Activated gamma-delta T cell treated with anti-CD3 and anti-CD28 coated beads, Interleukin-2, amount 50 U/mL, for 16 hours (primary cell): ENCODE measurements around the gene CCDC39.

Experiments used
- DNase-seq: peaks from one replicate; pipeline ENCODE4 v3.0.0-alpha.2; 2020; ENCODE audit warnings: low read depth

The CCDC39 gene

DNA sequence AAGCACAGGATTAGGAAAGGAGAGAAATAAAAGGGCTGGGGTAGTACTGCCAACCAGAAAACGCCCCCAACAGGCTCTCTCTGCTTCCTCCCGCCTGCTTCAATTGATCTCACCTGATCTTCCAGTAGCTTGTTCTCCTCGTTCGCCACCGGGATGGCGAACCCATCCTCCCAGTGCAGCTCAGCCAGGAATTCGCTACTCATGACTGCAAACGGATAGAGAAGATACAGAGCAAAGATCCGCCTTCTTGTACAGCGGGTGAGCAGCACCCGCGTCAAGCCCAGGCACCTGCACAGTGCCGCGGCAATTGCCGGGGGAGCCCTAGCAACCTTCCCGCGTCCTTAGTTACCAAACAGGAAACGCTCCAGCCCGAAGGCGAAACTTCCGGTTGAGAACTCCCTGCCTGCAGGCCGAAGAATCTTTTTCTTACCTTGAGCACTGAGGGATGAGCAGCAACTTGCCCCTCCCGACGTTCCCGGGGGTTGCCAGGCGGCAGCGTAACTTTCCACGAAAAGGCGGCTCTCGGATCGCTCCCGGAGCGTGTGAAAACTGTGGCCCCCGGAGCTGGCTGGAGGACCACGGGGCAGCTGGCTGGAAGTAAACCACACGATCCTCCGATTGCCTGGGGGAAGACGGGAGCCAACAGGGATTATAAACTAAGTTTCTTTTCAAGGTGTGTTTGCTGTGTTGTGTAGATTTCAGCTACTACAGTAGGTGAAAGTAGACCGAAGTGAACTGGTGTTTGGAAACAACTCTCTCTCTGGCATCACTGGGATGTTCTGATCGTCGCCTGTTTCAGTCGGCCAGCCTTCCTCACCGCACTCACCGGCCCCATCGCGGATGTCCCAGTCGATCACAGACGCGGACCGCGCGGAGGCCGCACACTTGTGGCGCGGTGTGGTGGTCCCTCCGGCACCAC lies at the start of gene CCDC39:
CCDC39 (minus strand) TSS at position 312 of the 919 bp plus-strand sequence; CDS start at position 203, 109 bp downstream.
- peak; percentile 9 for DNase-seq

DNA sequence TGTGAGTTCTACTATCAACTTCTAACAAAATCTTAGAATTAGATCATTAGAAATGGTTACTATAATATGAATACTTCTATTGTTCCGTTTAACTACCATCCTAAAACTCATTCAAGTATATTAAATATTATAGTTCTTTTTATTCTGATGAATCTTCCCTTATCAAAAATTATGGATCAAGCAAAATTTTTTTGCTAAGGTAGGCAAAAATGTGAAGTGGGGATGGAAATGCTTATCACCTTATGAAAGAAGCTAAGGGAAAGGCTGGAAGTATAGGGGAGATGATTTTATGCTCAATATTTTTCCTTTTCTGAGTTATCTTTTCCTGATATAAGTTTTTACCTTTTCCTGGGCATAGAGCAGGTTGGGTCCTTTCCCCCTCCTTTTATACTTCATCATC lies 40.7 kb upstream of the CCDC39 start:
- no peak for DNase-seq

DNA sequence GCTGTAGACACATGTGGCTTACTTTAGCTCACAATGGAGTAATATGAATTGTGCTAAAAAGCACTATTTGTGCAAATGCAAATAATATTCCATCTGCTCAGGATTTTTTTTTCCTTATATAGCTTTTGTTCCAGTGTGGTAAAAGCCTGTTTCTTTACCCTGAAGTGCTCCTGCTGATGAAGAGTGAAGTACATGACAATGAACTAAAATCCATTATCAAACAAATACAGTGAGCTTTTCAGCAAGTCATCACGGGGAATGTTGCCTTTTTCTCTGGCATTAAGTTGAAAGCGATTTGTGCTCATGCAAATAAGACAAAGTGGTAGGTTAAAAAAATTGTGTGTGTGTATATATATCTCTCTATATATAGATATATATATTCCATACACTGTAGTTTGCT lies 28.6 kb upstream of the CCDC39 start:
- no peak for DNase-seq

DNA sequence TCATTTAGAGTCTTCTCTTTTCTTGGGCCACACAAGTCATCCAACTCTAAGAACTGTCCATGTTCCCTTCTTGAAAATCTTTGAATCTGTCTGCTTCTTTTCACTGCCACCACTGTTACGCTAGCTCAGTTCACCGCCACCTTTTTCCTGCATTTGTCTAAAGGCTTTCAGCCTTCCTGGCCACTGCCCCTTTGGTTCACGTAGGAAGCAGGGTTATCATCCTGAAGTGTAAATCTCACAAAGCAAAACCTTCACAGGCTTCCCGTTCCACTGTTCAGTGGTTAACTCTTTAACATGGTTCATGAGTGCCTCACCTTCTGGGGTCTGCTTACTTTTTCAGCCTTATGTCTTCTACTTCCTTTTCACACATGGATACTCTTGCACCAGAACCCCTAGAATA lies 26.3 kb upstream of the CCDC39 start:
- no peak for DNase-seq

DNA sequence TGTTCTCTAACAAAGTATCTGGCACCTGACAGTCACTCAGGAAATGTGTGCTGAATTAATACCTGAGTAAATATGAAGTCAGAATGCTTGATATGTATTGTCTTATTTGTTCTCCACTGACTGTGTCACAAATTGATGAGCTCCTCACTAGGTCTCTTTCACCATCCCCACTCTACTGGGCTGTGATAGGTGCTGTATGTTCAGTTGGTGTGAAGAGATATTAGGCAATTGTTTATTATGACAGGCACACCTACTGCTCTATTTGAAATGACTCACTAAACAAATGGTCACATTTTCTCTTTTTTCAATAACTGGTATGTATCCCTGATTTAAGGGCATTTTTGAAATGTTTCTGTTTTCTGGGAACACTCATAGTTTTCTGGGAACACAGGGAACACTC lies 25.2 kb upstream of the CCDC39 start:
- DNase-seq = no peak

DNA sequence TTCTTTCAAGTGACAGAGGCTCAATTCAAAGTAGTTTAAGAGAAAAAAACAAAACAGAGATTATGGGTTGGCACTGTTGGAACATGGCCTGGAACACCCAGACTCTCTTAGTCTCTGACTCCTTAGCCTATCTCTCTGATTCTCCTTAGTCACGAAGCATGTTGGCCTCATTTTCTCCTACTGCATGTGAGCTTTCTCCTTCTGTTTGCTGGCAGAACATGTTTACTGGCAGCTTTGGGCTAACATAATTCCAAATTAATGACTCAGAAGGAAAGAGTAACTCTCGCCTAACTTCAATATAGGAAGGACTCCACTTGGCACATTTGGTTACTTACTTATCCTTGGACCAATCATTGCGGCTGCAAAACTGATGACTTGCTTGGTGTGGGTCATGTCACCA lies 21.7 kb upstream of the CCDC39 start:
- no peak for DNase-seq

DNA sequence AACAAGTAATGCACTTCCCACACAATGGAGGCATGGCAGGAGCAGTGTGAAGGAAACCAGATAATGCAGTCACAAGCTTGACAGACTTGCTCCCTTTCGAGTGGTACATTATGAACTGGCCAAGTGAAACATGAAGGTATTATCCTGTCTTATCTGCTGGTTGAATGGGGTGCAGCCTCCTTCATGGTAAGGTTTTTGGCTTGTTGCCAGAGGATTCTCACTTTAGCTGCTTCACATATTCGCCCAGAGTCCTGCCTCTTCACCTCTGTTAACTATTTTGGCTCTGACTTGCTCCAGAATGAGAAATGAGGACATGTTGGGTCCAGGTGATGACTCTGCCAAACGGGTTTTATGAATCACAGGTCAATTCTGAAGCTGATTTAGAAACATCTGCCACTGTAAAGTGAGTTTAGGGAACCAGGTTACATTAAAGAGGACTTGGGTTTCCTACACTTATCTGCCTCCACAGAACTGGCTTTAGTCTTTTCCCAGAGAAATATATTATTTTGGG lies 19.5 kb upstream of the CCDC39 start:
- no peak for DNase-seq

DNA sequence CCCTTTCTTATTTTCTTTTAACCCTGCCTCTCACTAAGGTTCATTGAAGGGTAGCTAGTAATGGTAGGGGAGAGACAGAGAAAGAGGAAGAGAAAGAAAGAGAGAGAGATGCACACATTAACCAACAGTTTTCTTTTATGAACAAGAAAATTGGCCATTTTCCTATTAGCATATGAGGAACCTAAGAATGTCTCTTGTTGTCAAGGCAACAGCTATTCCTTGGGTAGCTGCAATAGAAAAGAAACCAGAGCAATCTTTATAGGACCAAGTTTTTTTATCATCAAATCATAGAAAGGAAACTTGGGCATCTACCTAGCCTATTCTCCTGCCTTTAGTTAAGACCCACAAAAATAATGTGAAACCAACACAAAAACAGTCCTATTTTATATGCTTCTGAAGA lies 15.0 kb upstream of the CCDC39 start:
- DNase-seq = no peak

DNA sequence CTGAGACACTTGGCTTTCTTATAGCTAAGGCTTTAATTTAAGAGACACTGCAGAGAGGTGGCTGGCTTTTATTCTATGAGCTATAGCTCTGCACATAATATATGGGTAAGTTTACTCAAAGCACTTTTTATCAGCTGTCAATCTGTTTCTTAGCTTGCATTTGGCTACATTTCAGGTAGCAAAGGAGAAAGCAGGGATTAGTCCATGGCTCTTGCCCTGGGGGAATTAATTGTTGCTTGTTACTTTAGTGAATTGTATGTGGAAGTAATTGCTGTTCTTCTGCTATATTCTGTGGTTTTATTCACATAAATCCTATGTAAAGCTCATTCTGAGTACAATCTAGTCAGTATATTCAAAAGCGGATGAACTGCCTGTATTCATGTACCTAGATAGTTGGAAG lies 14.4 kb upstream of the CCDC39 start:
- no peak for DNase-seq

DNA sequence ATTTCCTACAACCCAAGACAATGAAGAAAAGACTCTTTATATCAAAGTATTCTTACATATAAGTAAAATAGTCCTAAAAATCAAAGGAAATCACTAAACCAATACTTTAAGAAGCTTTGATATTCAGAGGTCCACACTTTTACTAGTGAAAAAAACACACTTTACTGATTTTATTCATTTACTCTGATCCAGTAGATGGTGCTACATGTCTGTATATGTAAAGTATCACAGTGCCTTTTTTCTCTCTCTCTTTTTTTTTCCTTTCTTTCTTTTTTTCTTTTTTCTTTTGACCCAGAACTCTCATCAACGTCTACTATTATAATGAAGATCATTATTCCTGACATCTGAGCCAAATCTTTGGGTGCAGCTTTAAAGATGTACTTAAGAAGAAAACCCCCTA lies 10.8 kb upstream of the CCDC39 start:
- DNase-seq = no peak

DNA sequence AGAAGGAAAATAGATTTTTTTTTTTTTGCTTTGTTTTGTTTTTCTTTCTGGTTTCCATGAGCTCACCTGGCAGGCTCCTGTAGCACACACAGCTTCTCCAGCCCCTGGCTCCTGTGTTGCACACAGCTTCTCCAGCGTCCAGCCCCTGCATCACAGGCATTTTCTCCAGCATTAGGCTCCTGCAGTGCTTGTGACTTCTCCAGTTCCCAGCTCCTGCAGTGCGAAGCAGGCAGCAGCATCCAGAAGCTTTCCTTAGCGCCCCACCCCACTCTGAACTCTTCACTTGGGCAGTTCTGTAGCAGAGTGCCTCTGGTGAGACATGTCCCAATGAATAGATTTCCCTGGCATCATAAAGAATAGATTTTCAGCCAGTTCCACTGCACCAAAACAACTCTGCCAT lies 5.5 kb upstream of the CCDC39 start:
- no peak for DNase-seq

DNA sequence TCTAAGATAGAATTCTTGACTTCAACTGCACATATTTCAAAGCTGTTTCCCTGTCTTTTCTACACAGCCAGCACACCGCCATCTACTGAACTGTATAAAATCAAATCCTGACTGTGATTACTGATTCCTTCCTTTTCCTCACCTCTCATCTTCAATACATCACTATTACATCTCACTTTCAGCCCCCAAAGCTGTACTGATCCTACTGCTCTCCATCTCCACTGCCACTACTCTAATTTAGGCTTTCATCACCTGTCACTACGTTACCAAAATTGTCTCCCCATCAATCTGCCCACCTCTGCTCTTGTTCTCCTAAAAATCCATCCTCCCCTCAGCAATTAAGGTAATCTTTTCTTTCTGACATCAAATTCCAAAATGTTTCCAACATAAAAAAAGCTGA lies 4.5 kb upstream of the CCDC39 start:
- DNase-seq = no peak

DNA sequence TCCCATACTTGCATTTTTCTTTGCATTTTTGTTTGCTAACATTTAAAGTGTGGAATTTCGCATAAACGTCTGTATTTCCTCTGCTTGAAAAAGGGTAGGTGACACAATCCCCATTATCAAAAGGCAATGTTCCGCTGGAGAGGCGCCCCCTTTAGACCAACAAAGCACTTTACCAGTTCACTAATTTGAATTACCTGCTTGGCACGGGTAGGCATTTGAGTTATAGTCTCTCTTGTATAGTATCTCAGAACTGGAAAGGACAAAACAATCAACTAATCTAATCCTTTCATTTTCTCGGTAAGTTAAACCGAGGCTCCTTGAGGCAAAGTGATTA lies 775 bp upstream of the CCDC39 start:
- DNase-seq = no peak

DNA sequence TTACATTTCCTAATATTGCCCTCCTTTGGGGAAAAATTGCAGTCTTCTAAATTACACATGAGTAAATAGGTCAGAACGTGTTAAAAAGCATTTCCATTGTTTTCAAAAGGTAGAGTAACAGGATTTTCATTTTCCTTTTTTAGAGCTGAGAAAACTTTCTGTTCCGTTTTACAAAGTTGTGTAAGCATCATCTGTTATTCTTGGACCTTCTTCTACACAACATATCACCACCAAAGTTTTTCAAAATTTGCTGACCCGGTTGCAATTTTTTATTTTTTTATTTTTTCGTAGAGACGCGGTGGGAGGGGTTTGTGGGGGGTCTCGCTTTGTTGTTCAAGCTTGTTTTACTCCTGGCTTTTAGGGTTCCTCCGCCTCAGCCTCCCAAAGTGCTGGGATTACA lies 1.1 kb downstream of the CCDC39 start:
- no peak for DNase-seq

DNA sequence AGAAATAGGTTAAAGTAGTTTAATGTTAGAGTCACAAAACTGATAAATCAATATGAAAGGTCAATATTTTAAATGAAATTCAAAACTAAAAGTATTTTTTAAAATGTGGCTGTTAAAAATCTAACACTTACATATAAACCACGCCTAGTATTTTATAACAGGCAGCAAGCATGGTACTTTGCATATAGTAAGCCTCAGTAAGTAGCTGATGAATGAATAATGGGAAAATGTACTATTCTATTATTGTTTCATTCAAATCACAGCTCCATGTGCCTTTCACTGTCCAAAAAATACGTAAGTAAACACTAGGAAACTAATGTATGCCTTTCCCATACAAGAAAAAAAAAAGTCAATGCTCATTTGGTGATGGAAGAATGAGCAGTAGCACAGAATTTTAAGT lies 17.8 kb downstream of the CCDC39 start:
- DNase-seq = no peak

DNA sequence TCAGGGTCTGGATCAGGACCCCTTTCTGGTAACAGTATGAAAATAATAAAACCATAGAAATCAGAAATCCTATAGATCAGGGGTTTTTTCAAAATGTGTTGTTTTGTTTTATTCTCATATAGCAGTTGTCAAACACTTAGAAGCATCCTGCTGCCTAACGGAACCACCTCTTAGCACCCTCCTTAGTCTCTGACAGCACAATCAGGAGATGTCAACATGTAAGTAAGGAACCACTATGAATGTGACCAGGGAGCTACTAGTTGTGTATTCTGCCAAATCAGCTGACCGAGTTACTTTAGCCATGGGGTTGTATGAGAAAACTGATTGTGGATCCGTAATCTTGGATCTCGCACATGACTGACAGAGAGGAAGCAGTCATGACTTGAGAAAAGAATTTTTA lies 22.2 kb downstream of the CCDC39 start:
- DNase-seq = no peak

DNA sequence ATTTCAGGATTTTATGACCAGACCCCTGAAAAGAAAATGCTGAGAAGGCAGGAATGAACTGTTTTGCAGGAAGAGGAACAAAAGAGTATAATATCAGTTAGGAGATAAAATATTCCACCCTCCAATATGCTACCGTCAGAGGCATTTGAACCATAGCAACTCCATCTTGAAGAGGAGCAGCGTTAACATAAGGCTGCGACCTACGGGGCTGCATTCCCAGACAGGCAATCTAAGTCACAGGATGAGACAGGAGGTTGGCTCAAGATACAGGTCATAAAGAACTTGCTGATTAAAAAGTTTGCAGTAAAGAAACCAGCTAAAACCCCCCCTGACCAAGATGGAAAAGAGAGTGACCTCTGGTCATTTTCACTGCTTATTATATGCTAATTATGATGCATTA lies 22.9 kb downstream of the CCDC39 start:
- no peak for DNase-seq

DNA sequence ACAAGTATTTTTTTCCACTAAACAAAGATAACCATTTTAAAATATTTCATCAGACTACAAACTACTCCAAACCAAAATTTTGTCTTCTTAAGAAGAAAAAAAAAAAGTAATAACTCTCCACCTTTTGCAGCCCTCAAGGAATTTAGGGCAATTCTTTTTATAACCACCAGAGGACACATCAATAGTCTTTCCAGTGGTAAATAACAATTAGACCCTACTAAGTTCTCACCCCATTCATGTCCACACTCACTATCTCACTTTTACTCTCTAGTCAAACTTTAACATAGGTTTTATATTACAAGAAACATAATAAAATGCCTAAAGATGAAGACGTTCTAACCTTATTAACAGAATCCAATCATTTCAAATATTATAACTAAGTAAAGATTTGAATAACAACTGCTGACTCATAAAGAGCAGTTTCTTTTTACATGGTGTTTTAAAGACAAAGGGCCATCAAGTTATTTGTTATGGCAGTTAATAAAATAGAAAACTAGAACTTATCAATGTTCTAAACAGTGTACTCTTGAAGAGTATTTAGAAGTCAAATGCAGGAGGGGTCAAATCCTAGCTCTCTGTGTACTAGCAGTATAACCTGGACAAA lies 33.0 kb downstream of the CCDC39 start:
- no peak for DNase-seq

DNA sequence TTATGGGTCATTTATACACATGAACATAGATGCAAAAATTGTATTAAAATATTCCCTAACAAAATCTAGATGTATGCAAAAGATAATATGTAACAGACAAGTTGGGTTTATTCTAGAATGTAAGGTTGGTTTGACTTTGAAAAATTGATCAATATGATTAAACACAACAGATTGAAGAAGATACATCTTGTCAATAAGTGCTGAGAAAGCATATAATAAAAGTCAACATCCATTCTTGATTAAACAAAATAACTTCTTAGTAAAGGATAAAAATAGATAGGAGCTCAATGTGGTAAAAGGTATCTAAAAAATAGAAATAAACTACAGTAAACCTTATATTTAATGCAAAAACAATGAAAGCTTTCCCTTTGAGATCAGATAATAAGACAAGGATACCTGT lies 38.3 kb downstream of the CCDC39 start:
- DNase-seq = no peak

DNA sequence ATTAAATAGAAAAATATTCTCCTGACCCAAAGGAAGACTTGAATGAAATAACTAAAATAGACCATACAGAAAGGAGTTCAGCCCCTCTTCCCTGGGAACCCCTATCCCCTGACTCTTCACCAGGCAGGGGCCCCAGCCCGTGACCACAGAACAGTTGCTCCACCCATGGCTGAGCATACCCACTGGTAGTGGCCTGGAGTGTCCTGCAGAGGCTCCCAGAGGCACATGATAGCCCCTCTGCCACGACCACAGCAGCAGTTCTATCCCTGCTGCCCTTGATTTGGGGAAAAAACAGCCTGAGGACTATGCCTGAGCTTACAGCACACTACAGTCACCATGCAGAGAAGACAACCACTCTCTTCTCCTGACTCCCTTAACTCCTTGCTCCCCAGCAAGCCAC lies 45.6 kb downstream of the CCDC39 start:
- no peak for DNase-seq

DNA sequence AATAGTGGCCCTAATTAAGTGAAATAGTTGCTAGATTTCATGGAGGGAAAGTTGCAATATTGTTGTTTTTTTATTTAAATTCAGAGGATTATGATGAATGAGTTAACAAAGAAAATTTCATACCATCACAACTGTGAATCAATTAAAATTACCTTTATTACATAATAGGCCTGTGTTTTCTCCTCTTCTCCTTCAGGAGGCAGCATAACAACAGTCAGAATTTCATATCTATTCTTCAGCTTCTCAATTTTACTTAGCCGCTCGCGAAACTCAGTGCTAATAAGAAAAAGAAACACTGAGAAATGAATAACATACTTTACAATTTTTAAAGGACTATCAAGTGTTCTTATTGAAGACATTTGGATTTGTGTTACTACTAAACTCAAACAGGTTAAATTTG lies 48.0 kb downstream of the CCDC39 start:
- DNase-seq = no peak

DNA sequence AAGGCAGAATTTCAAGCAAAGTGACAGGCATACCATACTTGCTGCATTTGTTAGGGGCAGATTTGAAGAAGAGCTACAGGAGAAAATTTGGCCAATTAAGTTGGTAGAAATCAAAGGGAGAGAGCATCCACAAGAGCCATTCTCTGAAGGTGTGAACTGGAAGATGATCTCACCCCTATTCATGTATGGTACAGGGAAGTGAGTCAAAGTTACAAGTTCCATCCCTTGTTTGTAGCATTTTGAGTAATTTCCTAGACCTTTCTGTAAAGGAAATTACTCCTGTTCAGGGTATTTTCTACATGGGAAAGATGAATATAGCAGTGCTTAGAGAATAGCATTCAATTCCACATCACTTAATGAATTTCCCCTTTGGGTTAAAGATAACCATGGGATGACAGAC lies 48.9 kb downstream of the CCDC39 start:
- no peak for DNase-seq

DNA sequence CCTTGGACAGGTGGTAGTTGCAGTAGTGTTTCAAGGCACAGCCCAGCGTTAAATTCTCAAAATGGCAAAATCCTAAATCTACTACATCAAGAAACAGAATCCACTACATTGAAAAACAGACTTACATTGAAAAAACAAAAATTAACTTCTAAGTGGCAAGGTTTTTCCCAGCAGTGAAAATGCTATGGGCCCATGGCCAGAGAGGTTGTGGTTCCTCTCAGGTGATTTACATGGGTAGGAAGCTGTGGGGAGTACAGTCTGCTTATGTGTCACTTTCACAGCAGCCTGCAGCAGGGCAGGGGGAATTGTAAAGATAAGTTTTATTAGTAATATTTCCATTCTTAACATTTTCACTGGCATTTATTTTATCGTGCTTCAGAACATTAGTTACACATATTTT lies 52.4 kb downstream of the CCDC39 start:
- no peak for DNase-seq

DNA sequence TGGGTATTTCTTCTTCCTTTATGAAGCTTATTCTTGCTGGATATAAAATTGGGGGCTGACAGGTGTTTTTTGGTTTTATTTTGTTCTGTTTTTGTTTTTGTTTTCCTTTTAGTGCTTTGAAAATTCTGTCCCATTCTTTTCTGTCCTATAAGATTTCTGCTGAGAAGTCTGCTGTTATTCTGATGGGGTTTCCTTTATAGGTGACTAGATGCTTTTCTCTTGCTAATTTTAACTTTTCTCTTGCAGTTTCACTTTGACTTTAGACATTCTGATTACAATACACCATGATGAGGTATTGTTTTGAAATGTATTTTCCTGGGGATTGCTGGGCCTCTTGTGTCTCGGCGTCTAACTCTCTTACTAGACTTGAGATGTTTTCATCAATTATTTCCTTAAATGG lies 54.6 kb downstream of the CCDC39 start:
- no peak for DNase-seq
